Mesothelial cell of epicardium (in vitro differentiated cells): ENCODE data around the gene SUB1. TPM values are rescaled to one million over a fixed set of nuclear protein-coding genes. Genes with fewer than 3 reads are reported as not detected.
A peak's percentile ranks its signal among the peaks of the same experiment; 100 is the strongest.

Source experiments
- DNase-seq, 2 experiments: peaks; one replicate each; pipeline ENCODE4 v3.0.0; 2021; ENCODE audit warnings: low spot score in 2 of 2; ENCODE audit not compliant: unreplicated experiment in 2 of 2
- H3K27ac Mint-ChIP-seq: 2 replicates; pipeline ENCODE4 v1.8.0; 2021; ENCODE audit warnings: mixed read lengths
- H3K27me3 Mint-ChIP-seq: 2 replicates; pipeline ENCODE4 v1.8.0; 2021; ENCODE audit warnings: low read depth, mixed read lengths
- H3K36me3 Mint-ChIP-seq: 2 replicates; pipeline ENCODE4 v1.8.0; 2021; ENCODE audit warnings: mixed read lengths
- H3K4me1 Mint-ChIP-seq: 2 replicates; pipeline ENCODE4 v1.8.0; 2021; ENCODE audit warnings: mixed read lengths
- H3K4me3 Mint-ChIP-seq: 2 replicates; pipeline ENCODE4 v1.8.0; 2021; ENCODE audit warnings: mild to moderate bottlenecking, moderate library complexity, mixed read lengths
- H3K9me3 Mint-ChIP-seq: 2 replicates; pipeline ENCODE4 v1.8.0; 2021; ENCODE audit warnings: mixed read lengths
- total RNA-seq: library from RNA; stranded (reverse); gene quantifications from 3 replicates; pipeline ENCODE4 v1.2.1, GENCODE V29; 2021
- TF ChIP-seq, protein P1 (sequence below): fragments of 200-600 bp; sonication (generic); IDR thresholded peaks from one replicate; pipeline ENCODE4 v1.5.0; 2021; ENCODE audit warnings: antibody characterized with exemption; ENCODE audit not compliant: unreplicated experiment

SUB1 gene
- total RNA-seq, 1 donor from 2014 or later, result 199 TPM

GRCh38 chr5:32581010-32581785 lies 4.2 kb upstream of the SUB1 start:
- no peaks in the 10 kb centered on the region for H3K36me3 Mint-ChIP-seq
- peaks cover 2% of the 10 kb centered on the region for H3K4me1 Mint-ChIP-seq
- H3K27ac Mint-ChIP-seq, result no peak overlapping the region
- TF ChIP-seq, protein P1, sequence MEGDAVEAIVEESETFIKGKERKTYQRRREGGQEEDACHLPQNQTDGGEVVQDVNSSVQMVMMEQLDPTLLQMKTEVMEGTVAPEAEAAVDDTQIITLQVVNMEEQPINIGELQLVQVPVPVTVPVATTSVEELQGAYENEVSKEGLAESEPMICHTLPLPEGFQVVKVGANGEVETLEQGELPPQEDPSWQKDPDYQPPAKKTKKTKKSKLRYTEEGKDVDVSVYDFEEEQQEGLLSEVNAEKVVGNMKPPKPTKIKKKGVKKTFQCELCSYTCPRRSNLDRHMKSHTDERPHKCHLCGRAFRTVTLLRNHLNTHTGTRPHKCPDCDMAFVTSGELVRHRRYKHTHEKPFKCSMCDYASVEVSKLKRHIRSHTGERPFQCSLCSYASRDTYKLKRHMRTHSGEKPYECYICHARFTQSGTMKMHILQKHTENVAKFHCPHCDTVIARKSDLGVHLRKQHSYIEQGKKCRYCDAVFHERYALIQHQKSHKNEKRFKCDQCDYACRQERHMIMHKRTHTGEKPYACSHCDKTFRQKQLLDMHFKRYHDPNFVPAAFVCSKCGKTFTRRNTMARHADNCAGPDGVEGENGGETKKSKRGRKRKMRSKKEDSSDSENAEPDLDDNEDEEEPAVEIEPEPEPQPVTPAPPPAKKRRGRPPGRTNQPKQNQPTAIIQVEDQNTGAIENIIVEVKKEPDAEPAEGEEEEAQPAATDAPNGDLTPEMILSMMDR, result no peak
- peaks cover 6% of the 10 kb centered on the region for H3K9me3 Mint-ChIP-seq
- no peak for DNase-seq
- no peak overlapping the region for H3K4me3 Mint-ChIP-seq
- no peaks in the 10 kb centered on the region for H3K27me3 Mint-ChIP-seq

DNA sequence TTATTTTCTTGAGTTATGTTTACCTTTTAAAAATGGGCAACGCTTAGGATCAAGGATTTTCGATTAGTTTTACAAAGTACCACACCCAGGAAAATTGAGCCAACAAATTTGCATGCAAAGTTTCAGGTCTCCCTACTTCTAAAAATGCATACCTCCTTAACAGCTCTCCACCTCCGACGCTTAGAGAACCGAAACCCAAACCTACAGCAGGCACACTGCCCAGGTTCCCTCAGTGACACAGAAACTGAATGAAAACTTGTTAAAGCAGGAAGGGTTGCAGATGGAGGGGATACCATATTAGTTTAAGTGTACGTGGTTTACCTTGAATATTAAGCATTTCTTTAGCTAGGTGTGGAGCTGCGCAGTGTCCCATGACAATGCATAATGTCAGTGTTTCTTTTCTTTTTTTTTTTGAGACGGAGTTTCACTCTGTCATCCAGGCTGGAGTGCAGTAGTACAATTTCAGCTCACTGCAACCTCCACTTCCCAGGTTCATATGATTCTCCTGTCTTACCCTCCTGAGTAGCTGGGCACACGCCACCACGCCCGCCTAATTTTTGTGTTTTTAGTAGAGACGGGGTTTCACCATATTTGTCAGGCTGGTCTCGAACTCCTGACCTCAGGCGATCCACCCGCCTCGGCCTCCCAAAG lies 1.6 kb upstream of the SUB1 start:
- H3K4me1 Mint-ChIP-seq, result peaks cover 14% of the 10 kb centered on the region

GRCh38 chr5:32584646-32585045 lies 711 bp upstream of the SUB1 start:
- Mint-ChIP-seq H3K27ac (peak overlapping the region; percentile 90), H3K9me3 (peaks cover 6% of the 10 kb centered on the region), H3K4me1 (peaks cover 14% of the 10 kb centered on the region), H3K27me3 (no peaks in the 10 kb centered on the region), H3K36me3 (peaks cover 3% of the 10 kb centered on the region), H3K4me3 (peak overlapping the region; percentile 86)
- no peak for DNase-seq
- TF ChIP-seq, protein P1, result no peak

More for the DNA sequence above, 1.6 kb upstream of the SUB1 start:
- no peak for DNase-seq
- H3K4me3 Mint-ChIP-seq, result peak overlapping the region; percentile 20
- no peaks in the 10 kb centered on the region for H3K36me3 Mint-ChIP-seq
- peak overlapping the region; percentile 2 for H3K27ac Mint-ChIP-seq
- TF ChIP-seq, protein P1, result no peak
- H3K27me3 Mint-ChIP-seq, result no peaks in the 10 kb centered on the region
- H3K9me3 Mint-ChIP-seq, result peaks cover 6% of the 10 kb centered on the region

DNA sequence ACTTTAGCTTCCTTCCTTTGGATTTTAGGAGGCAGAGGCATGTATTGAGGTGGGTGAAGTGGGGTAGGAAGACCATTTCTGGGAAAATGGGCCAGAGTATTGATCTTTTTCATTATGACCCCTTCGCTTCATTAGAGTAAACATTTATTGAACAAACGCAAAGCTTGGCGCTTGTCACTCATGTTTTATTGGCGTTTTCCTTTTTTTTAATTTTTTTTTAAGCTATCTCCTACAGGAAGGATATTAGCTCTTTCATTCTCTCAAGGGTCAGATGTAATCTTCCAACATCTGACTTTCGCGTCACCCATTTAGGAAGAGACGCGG lies 273 bp upstream of the SUB1 start:
- no peak for DNase-seq
- peak overlapping the region; percentile 86 for H3K4me3 Mint-ChIP-seq
- H3K27me3 Mint-ChIP-seq, result no peaks in the 10 kb centered on the region
- peak overlapping the region; percentile 90 for H3K27ac Mint-ChIP-seq
- H3K4me1 Mint-ChIP-seq, result peaks cover 14% of the 10 kb centered on the region
- peaks cover 3% of the 10 kb centered on the region for H3K36me3 Mint-ChIP-seq
- peaks cover 6% of the 10 kb centered on the region for H3K9me3 Mint-ChIP-seq
- TF ChIP-seq, protein P1, result no peak

DNA sequence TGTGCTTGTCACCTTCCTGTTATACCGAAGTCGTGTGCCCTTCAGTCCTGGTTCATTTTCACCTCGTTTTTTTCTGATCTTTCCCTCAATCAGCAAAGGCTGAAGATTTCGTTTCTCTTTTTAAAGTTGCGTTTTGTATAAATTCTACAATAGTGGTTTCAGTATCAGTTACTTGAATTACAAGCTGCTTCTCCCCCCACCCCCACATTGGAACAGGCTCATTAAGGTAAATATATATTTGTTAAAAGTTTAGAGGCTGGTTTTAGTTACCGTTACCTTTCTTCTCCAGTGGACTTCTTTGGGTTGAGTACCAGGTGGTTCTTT lies 881 bp downstream of the SUB1 start:
- TF ChIP-seq, protein P1, result no peak
- no peaks in the 10 kb centered on the region for H3K27me3 Mint-ChIP-seq
- H3K36me3 Mint-ChIP-seq, result peaks cover 8% of the 10 kb centered on the region
- DNase-seq, result no peak
- peaks cover 14% of the 10 kb centered on the region for H3K4me1 Mint-ChIP-seq
- peak overlapping the region; percentile 86 for H3K4me3 Mint-ChIP-seq
- peaks cover 6% of the 10 kb centered on the region for H3K9me3 Mint-ChIP-seq
- H3K27ac Mint-ChIP-seq, result peak overlapping the region; percentile 90
